Cortex of kidney (tissue), 1 donor: ENCODE results near the gene EML4.

Source experiments
- DNase-seq: peaks from one replicate; lab custom pipeline; 2025; lab: John Stamatoyannopoulos, UW

EML4 gene

DNA sequence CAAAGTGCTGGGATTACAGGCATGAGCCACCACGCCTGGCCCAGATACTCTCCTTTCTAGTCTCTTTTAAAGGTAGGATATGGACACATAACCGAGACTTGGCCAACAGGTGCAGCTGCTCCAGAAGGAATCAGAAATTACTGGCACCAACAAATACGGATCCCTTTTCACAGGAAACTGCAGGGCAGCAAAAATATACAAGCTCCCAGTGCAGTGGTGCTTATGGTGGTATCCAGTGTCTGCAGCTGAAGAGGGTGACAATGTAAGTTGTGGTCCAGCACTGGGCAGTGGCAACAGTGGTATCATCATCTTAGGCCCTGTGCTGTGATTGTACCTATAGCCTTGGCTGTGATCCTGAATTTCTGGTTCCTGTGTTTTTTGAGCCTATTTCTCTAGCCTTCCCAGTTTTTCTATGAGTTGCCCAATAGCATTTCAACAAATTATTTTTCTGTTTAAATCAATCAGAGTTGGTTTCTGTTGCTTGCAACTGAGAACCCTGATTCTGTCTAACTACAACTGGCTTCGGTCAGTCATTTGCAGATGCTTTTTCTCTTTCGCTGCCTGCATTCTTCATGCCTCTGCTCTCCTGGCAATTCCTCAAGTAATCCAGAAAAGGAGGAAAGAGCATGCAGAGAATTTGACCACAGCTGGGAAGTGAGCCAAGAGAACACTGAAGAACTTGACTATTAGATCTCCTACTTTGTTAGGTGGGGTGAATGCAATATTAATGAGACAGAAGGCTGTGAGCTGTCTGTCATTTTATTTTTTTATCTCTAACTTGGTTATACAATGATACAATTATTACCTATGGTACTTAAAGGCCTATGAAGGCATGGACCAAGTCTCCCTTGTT lies 30.8 kb upstream of the EML4 start:
- DNase-seq: no peak

- no peak for DNase-seq
Observed at GRCh38 chr2:42139101-42139500, 30.1 kb upstream of the EML4 start.

DNA sequence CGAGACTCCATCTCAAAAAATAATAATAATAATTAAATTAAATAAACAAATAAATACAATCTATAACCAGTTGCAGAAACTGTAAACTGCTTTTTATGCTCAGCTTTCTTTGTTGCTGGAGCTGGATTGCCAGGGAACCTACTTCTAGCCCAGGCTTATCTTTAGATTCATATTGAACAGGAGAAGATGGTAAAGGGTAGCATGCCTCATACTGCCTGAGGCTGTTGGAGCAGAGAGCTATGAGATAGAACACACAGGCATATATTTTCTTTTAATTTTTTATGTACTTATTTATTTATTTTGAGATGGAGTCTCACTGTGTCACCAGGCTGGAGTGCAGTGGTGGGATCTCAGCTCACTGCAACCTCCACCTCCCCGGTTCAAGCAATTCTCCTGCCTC lies 28.7 kb upstream of the EML4 start:
- DNase-seq: no peak

- no peak for DNase-seq
Observed at GRCh38 chr2:42141687-42142546, 27.2 kb upstream of the EML4 start.

GRCh38 chr2:42142547-42143184 lies 26.5 kb upstream of the EML4 start:
- no peak for DNase-seq

GRCh38 chr2:42147641-42148274 lies 21.4 kb upstream of the EML4 start:
- DNase-seq: no peak

GRCh38 chr2:42150159-42150558 lies 19.0 kb upstream of the EML4 start:
- DNase-seq: no peak

- no peak for DNase-seq
Observed at GRCh38 chr2:42153944-42154581, 15.1 kb upstream of the EML4 start.

DNA sequence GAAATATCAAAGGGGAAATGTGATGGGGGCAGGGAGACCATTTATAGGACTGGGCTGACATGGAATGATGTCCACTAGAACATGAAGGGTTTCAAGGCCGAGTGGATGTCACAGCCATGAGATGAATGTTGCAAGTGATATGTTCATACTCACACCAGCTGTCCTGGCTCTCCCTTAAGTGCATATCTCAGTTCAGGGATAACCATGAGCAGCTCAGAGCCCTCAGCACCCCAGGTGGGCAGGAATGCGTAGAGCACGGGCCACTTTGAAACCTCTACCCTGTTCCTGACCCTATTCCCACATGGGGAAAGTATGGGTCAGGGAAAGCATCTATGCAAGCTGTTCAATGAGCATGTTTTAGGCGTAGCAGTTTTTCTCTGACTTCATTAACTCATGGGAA lies 12.4 kb upstream of the EML4 start:
- DNase-seq: no peak

- DNase-seq: no peak
Observed at GRCh38 chr2:42161444-42161843, 7.7 kb upstream of the EML4 start.

- no peak for DNase-seq
Observed at GRCh38 chr2:42163444-42164045, 5.6 kb upstream of the EML4 start.

DNA sequence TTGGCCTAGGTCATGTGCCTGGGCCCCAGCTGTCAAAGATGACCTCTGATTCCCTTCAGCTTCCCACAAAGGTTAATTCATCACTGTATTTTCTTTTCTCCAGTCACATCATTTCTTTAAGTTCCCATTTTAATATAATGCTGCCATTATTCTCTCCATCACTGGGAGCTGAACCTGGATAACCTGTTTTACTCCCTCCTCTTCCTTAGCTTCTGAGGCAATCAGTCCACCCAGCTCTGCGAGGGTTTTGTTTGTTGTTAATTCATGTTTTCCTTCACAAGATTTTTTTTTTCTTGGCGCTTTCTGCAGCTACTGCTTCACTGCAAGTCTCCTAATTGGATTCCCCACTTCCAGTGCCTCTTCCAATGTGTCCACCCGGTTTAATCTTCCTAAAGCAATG lies 5.1 kb upstream of the EML4 start:
- DNase-seq: no peak

GRCh38 chr2:42164971-42165370 lies 4.2 kb upstream of the EML4 start:
- DNase-seq: no peak

- no peak for DNase-seq
Observed at GRCh38 chr2:42167458-42167857, 1.7 kb upstream of the EML4 start.

- DNase-seq: no peak
Observed at GRCh38 chr2:42168459-42169099, 574 bp upstream of the EML4 start.

DNA sequence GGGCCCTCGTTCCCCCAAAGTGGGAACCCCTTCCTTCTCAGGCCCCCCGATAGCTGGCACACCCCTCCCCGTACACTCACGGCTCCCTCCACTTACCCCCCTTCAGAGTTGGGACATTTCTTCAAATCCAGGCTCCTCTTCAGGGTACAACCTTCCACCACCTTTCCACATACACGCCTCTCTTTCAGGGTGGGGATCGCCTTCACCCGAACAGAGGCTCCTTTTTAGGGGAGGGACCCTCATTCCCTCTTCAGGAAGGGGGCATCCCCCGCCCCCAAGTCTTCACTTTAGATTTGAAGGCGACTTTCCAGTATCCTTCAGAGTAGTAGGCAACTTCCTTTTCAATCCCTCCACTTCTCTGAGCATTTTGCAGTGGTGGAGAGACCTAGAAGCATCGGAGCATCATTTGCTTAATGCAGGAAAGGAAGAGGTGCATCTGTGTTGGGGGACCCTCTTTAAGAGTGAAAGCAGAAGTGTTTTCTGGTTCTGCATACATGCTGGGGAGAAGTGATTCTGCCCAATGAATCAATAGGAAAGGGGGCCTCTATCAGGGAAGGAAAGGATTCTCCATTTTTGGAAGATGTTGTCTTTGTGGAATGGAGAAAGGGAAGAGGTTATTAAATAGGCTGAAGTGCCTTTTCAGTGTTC lies 845 bp downstream of the EML4 start:
- no peak for DNase-seq

DNA sequence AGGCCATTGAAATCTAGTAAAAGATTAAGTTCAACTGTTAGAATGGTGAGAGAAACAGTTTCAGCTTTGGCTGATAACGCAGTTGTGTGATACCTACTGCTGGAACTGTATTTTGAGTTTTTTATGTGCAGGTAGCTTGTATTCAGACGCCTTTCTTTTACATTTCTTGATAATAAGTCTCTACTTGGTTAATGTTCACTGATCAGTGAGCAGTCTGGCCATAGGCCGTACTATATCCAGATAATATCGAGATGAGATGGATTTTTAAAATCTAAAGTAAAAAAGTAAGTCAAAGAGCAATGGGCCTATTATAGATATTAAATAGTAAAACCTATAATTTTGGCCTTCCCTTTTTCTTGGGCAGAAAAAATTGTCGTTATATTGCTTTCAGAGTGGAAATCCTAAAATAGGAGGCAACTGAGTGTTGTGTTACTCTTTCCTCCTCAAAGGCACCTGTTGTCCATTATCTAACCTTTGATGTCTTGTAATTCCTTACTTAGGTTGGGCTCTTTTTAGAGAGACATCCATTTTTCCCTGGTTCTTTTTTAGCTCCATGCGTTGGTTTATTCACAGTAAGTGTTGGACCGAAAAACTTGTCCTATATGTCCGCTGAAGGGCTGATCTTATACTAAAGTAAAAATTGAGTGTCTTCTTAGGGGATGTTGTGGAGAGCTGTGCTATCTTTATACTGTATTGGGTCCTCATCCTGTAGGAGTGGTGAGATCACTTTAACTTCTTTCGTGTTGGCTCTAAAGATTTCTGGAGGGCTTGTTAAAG lies 1.7 kb downstream of the EML4 start:
- no peak for DNase-seq

- no peak for DNase-seq
Observed at GRCh38 chr2:42171396-42171980, 2.3 kb downstream of the EML4 start.

DNA sequence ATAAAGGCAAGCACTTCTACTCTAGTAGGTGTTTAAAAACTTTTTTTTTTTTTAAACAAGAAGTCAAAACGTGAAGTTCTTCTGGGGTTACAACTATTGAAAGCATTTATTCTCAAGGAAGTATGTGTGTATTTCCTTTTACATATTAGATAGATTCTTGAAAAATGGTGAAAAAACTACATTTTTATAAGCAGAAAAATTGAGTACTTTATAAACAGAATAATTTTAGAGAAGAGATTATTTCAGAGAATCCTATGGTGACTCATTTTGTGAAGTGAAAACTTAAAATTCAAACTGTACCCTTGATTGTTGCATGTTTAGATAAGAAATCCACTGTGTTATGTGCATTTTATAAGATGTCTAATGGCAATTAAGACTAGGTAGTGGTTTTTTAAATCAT lies 2.9 kb downstream of the EML4 start:
- DNase-seq: no peak
